Lung (tissue), 12 donors: Measurements from ENCODE around the gene WTAP. TPM values are rescaled to one million over a fixed set of nuclear protein-coding genes. Genes with fewer than 3 reads are reported as not detected.

ENCODE experiments used
- ATAC-seq: fragments of 200-7000 bp; cut with Tn5 transposase; one replicate; pipeline ENCODE4 v1.9.1; 2020; ENCODE audit warnings: moderate number of reproducible peaks; ENCODE audit not compliant: insufficient read depth, low FRiP score
- DNase-seq, 3 donors: peaks; one replicate each; pipeline ENCODE4 v3.0.0-alpha.2; 2013 to 2017
- H3K27ac ChIP-seq, 2 donors: one replicate each; pipeline ENCODE4 v1.5.1; 2013; ENCODE audit warnings: mild to moderate bottlenecking in 2 of 2, moderate library complexity in 2 of 2, control low read depth in 1 of 2, inconsistent platforms in 1 of 2, low read depth in 1 of 2, low read length in 1 of 2
- H3K27me3 ChIP-seq, 3 donors: one replicate each; pipeline ENCODE4 v1.5.1; 2013; ENCODE audit warnings: low read length in 2 of 3; ENCODE audit not compliant: control insufficient read depth in 3 of 3, insufficient read depth in 3 of 3
- H3K36me3 ChIP-seq, 4 donors: one replicate each; pipeline ENCODE4 v1.5.1; 2013; ENCODE audit warnings: low read length in 4 of 4, mild to moderate bottlenecking in 1 of 4, moderate library complexity in 1 of 4; ENCODE audit not compliant: control insufficient read depth in 4 of 4, insufficient read depth in 4 of 4
- H3K4me1 ChIP-seq, 5 donors: one replicate each; pipeline ENCODE4 v1.5.1; 2013; ENCODE audit warnings: low read length in 5 of 5, mild to moderate bottlenecking in 2 of 5, moderate library complexity in 1 of 5; ENCODE audit not compliant: control insufficient read depth in 5 of 5, insufficient read depth in 5 of 5
- H3K4me3 ChIP-seq: one replicate; pipeline ENCODE4 v1.5.1; 2013; ENCODE audit warnings: mild to moderate bottlenecking, control low read depth, moderate library complexity
- H3K9ac ChIP-seq, 2 donors: one replicate each; pipeline ENCODE4 v1.5.1; 2013; ENCODE audit warnings: low read length in 2 of 2, control low read depth in 1 of 2; ENCODE audit not compliant: insufficient read depth in 1 of 2
- H3K9me3 ChIP-seq, 4 donors: one replicate each; pipeline ENCODE4 v1.5.1; 2013; ENCODE audit warnings: low read length in 3 of 4, mild to moderate bottlenecking in 1 of 4, moderate library complexity in 1 of 4; ENCODE audit not compliant: control insufficient read depth in 4 of 4, insufficient read depth in 3 of 4
- CTCF ChIP-seq: IDR thresholded peaks from 2 replicates; pipeline ENCODE4 v1.5.1; 2012; ENCODE audit warnings: mild to moderate bottlenecking; ENCODE audit errors: control extremely low read depth, extremely low read depth
- WGBS, 2 donors: extraction: QIAGEN DNeasy Blood & Tissue Kit; methylation state at CpG; one replicate each; pipeline ENCODE4 v1.1.7; 2013; 5-methylcytosine and 5-hydroxymethylcytosine counted together
- polyA plus RNA-seq, 2 donors: library from polyadenylated mRNA; stranded (reverse); fragments of 200-250 nt; gene quantifications; one replicate each; pipeline ENCODE4 v1.2.1, GENCODE V29; 2013
- total RNA-seq, 2 donors: library from RNA; depleted of rRNA in 1 of 2; stranded (reverse); fragments of >200 nt in 1 of 2; gene quantifications; one replicate each; pipeline ENCODE4 v1.2.1, GENCODE V29; 2014 to 2021
- donor health status: control.
- donor health status: control.
- donor health status: Bipolar disorder and iron deficiency.
- donor health status: healthy.
- donor health status: DM: yes; HTN: yes; CAD: no.

The WTAP gene
- total and polyA plus RNA-seq, 4 donors: 70.8 to 145 (median 113) TPM

- Histone ChIP-seq H3K27me3 (no peaks in the 10 kb centered on the region), H3K4me3 (no peak overlapping the region), H3K9ac (no peak overlapping the region), H3K4me1 (peaks cover 0 to 13% (median 0%) of the 10 kb centered on the region in 5 donors), H3K9me3 (peaks cover 0 to 3% (median 0%) of the 10 kb centered on the region in 4 donors), H3K36me3 (peaks cover 0 to 1% (median 0%) of the 10 kb centered on the region in 4 donors), H3K27ac (no peak overlapping the region)
- DNase-seq (no peak), ATAC-seq (no peak)
- TF ChIP-seq CTCF: no peak
- WGBS, 2 donors: 96 to 97% methylated on average over 7 of the region's 7 CpGs
These were observed 13.3 kb upstream of the WTAP start for GRCh38 chr6:159713984-159714383.

- H3K4me3 ChIP-seq: no peak overlapping the region
- ATAC-seq: no peak
- H3K9me3 ChIP-seq: peaks cover 0 to 3% (median 0%) of the 10 kb centered on the region in 4 donors
- peaks cover 0 to 1% (median 0%) of the 10 kb centered on the region in 4 donors for H3K36me3 ChIP-seq
- peaks cover 0 to 13% (median 0%) of the 10 kb centered on the region in 5 donors for H3K4me1 ChIP-seq
- no peak for DNase-seq
- WGBS, 2 donors: 65 to 90% methylated on average over 5 of the region's 5 CpGs
- no peaks in the 10 kb centered on the region for H3K27me3 ChIP-seq
- no peak overlapping the region for H3K9ac ChIP-seq
- no peak for TF ChIP-seq CTCF
- no peak overlapping the region for H3K27ac ChIP-seq
These were observed 12.9 kb upstream of the WTAP start for GRCh38 chr6:159714404-159714803.

- H3K27ac ChIP-seq: no peak overlapping the region
- WGBS, 2 donors: 58 to 72% methylated on average over 3 of the region's 3 CpGs
- no peak for ATAC-seq
- no peak overlapping the region for H3K4me3 ChIP-seq
- H3K9ac ChIP-seq: no peak overlapping the region
- H3K4me1 ChIP-seq: peaks cover 0 to 13% (median 0%) of the 10 kb centered on the region in 5 donors
- H3K36me3 ChIP-seq: peaks cover 0 to 1% (median 0%) of the 10 kb centered on the region in 4 donors
- no peaks in the 10 kb centered on the region for H3K27me3 ChIP-seq
- H3K9me3 ChIP-seq: peaks cover 0 to 3% (median 0%) of the 10 kb centered on the region in 4 donors
- DNase-seq: no peak
- TF ChIP-seq CTCF: no peak
These were observed 12.1 kb upstream of the WTAP start for GRCh38 chr6:159715166-159715565.

- 94 to 98% methylated on average over 3 of the region's 3 CpGs for WGBS, 2 donors
- Histone ChIP-seq H3K27me3 (no peaks in the 10 kb centered on the region), H3K4me1 (peaks cover 0 to 13% (median 0%) of the 10 kb centered on the region in 5 donors), H3K9ac (no peak overlapping the region), H3K4me3 (no peak overlapping the region), H3K9me3 (peaks cover 0 to 1% (median 0%) of the 10 kb centered on the region in 4 donors), H3K27ac (peak overlapping the region in 1 of 2 donors; percentile 63), H3K36me3 (peaks cover 0 to 1% (median 0%) of the 10 kb centered on the region in 4 donors)
- no peak for TF ChIP-seq CTCF
- ATAC-seq (no peak), DNase-seq (no peak)
These were observed 11.7 kb upstream of the WTAP start for GRCh38 chr6:159715605-159716004.
